Activated CD8-positive, alpha-beta memory T cell treated with anti-CD3 and anti-CD28 coated beads, Interleukin-2, amount 10 ng/mL, durations not matched to agents 7 days and 5 days (primary cell): ENCODE results near the gene HOXA2. TPM values are rescaled to one million over a fixed set of nuclear protein-coding genes. Genes with fewer than 3 reads are reported as not detected.

Experiments used
- ATAC-seq: fragments of 150-1000 bp; cut with Tn5 transposase; one replicate; pipeline ENCODE4 v1.10.0; 2021; ENCODE audit warnings: moderate library complexity
- CTCF ChIA-PET: fragments of 350-600 bp; sonication (Branson Sonifier 250); formaldehyde crosslinking; loops from one replicate; lab custom pipeline; 2021; ENCODE audit warnings: antibody characterized with exemption; lab: Charles Lee
- DNase-seq: peaks from one replicate; pipeline ENCODE4 v3.0.0-alpha.2; 2020
- H3K27ac Mint-ChIP-seq: one replicate; pipeline ENCODE4 v1.8.0; 2021; ENCODE audit warnings: mild to moderate bottlenecking, mixed read lengths
- H3K27me3 Mint-ChIP-seq: one replicate; pipeline ENCODE4 v1.8.0; 2021; ENCODE audit warnings: mixed read lengths
- H3K36me3 Mint-ChIP-seq: one replicate; pipeline ENCODE4 v1.8.0; 2021; ENCODE audit warnings: mild to moderate bottlenecking, mixed read lengths
- H3K4me1 Mint-ChIP-seq: one replicate; pipeline ENCODE4 v1.8.0; 2021; ENCODE audit warnings: mixed read lengths
- H3K4me3 Mint-ChIP-seq: one replicate; pipeline ENCODE4 v1.8.0; 2021; ENCODE audit warnings: mild to moderate bottlenecking, moderate library complexity, mixed read lengths
- H3K9me3 Mint-ChIP-seq: one replicate; pipeline ENCODE4 v1.8.0; 2022; ENCODE audit warnings: low read depth, mixed read lengths
- total RNA-seq, 2 experiments: library from RNA; stranded (reverse); gene quantifications; one replicate each; pipeline ENCODE4 v1.2.3, GENCODE V29; 2021

Gene HOXA2
- total RNA-seq, 2 experiments from 2014 or later = not detected

DNA sequence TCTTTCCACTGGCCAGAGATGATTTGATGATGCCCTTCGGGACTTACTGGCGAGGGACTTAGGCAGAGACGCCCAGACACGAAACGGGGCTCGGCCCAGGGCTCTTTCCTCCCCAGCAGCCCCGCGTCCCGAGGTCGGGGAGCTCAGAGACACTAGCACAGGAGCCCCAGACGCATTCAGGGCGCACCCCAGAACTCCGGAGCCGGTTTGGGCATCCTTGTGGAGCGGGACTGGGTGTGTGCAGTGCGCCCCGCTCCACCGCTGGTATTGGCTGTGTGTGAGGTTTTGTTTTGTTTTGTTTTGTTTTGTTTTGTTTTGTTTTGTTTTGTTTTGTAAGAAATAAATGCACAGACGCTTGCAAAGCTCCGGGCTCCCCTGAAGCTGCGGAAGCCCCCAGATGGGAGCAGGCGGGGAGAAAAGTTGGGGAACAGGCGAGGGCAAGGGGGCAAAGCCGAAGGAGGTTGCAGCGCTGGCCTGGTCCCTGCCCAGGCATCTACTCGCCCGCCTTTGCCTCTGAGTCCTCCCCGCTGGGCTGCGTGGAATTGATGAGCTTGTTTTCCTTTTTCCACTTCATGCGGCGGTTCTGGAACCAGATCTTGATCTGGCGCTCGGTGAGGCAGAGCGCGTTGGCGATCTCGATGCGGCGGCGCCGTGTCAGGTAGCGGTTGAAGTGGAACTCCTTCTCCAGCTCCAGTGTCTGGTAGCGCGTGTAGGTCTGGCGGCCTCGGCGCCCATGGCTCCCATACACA is 42.9 kb upstream of the HOXA2 start:
- H3K27me3 Mint-ChIP-seq = peaks cover 47% of the 10 kb centered on the region
- no peaks in the 10 kb centered on the region for H3K36me3 Mint-ChIP-seq
- CTCF ChIA-PET = interaction anchor here (1.0 kb wide), 1 partner anchor 16 kb away, joined by 3 read pairs; no protein-coding TSS in a partner anchor
- H3K4me3 Mint-ChIP-seq = no peak overlapping the region
- H3K9me3 Mint-ChIP-seq = no peaks in the 10 kb centered on the region
- ATAC-seq = no peak
- H3K27ac Mint-ChIP-seq = no peak overlapping the region
- peaks cover 3% of the 10 kb centered on the region for H3K4me1 Mint-ChIP-seq
- no peak for DNase-seq

DNA sequence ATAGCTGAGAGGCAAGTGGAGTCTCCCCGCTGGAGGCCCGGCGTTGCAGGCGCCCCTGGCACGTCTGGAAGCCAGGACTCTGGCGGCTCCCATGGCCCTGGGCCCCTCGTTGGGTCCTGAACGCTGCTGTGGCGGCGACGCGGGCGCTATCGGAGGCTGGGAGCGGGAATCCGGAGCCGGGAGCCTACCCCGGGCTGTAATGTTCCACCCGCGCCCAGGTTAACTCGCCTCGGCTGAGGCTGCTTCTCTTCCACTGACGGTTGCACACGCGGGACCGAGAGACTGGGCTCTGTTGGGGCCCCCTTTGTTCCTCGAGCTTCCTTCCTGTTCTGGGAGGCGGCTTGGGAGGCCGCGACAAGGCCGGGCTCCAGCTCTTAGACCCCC is 42.3 kb upstream of the HOXA2 start:
- no peak for ATAC-seq
- Mint-ChIP-seq H3K4me1 (peaks cover 3% of the 10 kb centered on the region), H3K27ac (no peak overlapping the region), H3K9me3 (no peaks in the 10 kb centered on the region), H3K36me3 (no peaks in the 10 kb centered on the region), H3K27me3 (peaks cover 43% of the 10 kb centered on the region), H3K4me3 (no peak overlapping the region)
- no peak for DNase-seq
- CTCF ChIA-PET = interaction anchor here (1.0 kb wide), 1 partner anchor 16 kb away, joined by 3 read pairs; no protein-coding TSS in a partner anchor

DNA sequence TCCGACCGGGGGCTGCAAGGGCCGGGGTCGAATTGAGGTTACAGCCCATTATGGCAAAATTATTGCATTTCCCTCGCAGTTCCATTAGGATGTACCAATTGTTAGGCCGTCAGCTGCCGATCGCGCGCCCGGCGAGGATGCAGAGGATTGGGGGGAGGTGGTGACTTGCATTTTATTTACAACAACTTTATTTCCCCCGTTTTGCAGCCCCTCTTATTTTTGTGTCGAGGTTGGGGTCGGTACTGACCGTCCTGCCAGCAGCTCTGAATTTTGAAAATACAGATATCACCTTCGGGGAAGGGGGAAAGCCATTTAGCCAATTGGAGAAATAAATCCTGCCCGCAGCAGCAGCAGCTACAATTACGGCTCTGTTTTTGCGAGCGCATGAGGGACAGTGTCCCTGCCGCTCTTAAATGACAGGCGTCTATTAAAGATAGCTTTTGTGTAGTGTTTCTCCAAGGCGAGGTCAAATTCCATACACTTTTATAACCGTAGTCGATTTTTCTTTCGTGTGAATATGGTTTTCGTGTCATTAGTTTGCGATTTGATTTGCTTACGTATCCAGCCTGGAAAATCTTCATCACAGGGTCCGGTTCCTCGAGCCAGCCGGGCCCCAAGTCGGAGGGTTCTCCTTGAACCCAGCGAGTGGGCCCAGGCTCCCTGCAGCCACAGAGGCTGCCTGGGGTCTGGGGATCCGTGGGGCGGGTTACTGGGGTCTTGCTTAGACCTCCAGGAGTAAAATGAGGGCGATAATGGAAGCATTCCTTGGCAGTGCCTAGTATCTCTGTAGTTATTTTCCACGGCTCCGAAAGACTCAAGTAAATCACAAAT is 41.7 kb upstream of the HOXA2 start:
- H3K27ac Mint-ChIP-seq = no peak overlapping the region
- H3K9me3 Mint-ChIP-seq = no peaks in the 10 kb centered on the region
- no peaks in the 10 kb centered on the region for H3K36me3 Mint-ChIP-seq
- H3K4me3 Mint-ChIP-seq = no peak overlapping the region
- H3K4me1 Mint-ChIP-seq = peaks cover 3% of the 10 kb centered on the region
- ATAC-seq (no peak), DNase-seq (no peak)
- peaks cover 37% of the 10 kb centered on the region for H3K27me3 Mint-ChIP-seq
- CTCF ChIA-PET = interaction anchor here (1.0 to 1.3 kb wide), 2 partner anchors 17 to 48 kb away, joined by 3 read pairs; no protein-coding TSS in a partner anchor

DNA sequence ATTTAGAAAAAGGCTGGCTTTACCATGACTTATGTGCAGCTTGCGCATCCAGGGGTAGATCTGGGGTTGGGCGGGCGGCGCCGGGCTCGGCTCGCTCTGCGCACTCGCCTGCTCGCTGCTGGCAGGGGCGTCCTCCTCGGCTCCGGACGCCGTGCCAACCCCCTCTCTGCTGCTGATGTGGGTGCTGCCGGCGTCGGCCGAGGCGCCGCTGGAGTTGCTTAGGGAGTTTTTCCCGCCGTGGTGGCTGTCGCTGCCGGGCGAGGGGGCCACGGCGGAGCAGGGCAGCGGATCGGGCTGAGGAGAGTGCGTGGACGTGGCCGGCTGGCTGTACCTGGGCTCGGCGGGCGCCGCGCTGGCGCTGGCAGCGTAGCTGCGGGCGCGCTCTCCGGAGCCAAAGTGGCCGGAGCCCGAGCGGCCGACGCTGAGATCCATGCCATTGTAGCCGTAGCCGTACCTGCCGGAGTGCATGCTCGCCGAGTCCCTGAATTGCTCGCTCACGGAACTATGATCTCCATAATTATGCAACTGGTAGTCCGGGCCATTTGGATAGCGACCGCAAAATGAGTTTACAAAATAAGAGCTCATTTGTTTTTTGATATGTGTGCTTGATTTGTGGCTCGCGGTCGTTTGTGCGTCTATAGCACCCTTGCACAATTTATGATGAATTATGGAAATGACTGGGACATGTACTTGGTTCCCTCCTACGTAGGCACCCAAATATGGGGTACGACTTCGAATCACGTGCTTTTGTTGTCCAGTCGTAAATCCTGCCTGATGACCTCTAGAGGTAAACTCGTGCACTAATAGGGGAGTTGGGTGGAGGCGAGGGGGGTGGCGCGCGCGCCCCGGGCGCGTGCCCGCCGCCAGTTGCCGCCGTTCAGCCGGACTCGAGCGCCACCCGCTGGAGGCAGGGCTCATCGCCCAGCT is 40.8 kb upstream of the HOXA2 start, which contains the start of gene HOXA5:
TSS of gene HOXA5 (minus strand) at position 659 of the 927 bp plus-strand sequence. CDS start at position 585, 74 bp downstream.
- peaks cover 35% of the 10 kb centered on the region for H3K27me3 Mint-ChIP-seq
- no peak within 1 kb of the TSS for H3K27ac Mint-ChIP-seq
- DNase-seq (no peak), ATAC-seq (no peak)
- peaks cover 3% of the 10 kb centered on the region for H3K4me1 Mint-ChIP-seq
- CTCF ChIA-PET = interaction anchor here (1.3 kb wide), 1 partner anchor 47 kb away, joined by 3 read pairs; no protein-coding TSS in a partner anchor
- H3K9me3 Mint-ChIP-seq = no peaks in the 10 kb centered on the region
- no peaks in the 10 kb centered on the region for H3K36me3 Mint-ChIP-seq
- no peak within 1 kb of the TSS for H3K4me3 Mint-ChIP-seq

DNA sequence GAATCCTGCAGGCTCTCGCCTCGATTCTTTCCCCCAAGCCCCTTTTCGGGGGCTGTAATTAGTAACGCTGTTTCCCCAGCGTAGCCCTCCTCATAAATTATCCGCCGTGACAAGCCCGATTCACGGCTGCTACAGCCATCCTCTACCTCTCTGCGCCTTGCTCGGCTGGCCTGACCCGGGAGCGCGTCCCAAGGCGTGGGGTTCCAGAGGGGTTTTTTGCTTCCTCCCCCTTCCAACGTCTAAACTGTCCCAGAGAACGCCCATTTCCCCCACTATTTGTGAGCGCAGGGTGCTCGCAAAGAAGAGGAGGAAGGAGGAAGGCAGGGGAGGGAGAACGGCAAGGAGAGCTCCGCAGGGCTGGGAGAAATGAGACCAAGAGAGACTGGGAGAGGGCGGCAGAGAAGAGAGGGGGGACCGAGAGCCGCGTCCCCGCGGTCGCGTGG is 40.1 kb upstream of the HOXA2 start:
- H3K27ac Mint-ChIP-seq = no peak overlapping the region
- no peak for DNase-seq
- peaks cover 36% of the 10 kb centered on the region for H3K27me3 Mint-ChIP-seq
- no peaks in the 10 kb centered on the region for H3K4me1 Mint-ChIP-seq
- no peaks in the 10 kb centered on the region for H3K36me3 Mint-ChIP-seq
- H3K4me3 Mint-ChIP-seq = no peak overlapping the region
- CTCF ChIA-PET = no interaction called here
- no peaks in the 10 kb centered on the region for H3K9me3 Mint-ChIP-seq
- ATAC-seq = no peak

DNA sequence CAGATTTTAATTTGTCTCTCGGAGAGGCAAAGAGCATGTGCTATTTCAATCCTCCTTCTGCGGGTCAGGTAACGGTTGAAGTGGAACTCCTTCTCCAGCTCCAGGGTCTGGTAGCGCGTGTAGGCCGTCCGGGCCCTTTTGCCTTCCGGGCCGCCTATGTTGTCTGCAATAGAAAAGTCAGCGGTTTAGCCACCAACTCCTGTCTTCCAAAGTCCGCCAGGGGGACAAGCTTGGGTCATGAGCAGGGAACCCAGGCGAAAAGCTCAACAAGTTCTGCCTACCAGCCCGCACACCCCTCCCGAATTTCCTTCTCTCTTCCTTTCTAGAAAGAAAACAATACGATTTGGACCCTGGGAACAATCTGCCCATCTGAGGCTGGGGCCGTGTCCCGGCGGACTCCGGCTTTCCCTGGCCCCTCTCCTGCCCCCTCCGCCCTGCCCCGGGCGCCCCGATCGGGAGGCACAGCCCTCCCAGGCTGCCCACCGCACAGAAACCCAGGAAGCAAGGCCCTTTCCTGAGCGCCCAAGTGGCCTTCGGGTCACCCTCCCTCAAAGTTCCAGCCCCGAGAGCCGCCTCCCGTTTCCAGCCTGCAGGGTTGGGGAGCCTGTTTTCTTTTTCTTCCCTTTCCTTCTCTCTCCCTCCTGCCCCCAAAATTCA is 39.6 kb upstream of the HOXA2 start:
- H3K9me3 Mint-ChIP-seq = no peaks in the 10 kb centered on the region
- no peak overlapping the region for H3K27ac Mint-ChIP-seq
- H3K4me3 Mint-ChIP-seq = no peak overlapping the region
- ATAC-seq (no peak), DNase-seq (no peak)
- CTCF ChIA-PET = interaction anchor here (0.7 to 1.3 kb wide), 2 partner anchors 10 to 19 kb away, joined by 3 read pairs; partner anchors contain the start of gene HOXA3
- peaks cover 36% of the 10 kb centered on the region for H3K27me3 Mint-ChIP-seq
- no peaks in the 10 kb centered on the region for H3K36me3 Mint-ChIP-seq
- H3K4me1 Mint-ChIP-seq = no peaks in the 10 kb centered on the region

DNA sequence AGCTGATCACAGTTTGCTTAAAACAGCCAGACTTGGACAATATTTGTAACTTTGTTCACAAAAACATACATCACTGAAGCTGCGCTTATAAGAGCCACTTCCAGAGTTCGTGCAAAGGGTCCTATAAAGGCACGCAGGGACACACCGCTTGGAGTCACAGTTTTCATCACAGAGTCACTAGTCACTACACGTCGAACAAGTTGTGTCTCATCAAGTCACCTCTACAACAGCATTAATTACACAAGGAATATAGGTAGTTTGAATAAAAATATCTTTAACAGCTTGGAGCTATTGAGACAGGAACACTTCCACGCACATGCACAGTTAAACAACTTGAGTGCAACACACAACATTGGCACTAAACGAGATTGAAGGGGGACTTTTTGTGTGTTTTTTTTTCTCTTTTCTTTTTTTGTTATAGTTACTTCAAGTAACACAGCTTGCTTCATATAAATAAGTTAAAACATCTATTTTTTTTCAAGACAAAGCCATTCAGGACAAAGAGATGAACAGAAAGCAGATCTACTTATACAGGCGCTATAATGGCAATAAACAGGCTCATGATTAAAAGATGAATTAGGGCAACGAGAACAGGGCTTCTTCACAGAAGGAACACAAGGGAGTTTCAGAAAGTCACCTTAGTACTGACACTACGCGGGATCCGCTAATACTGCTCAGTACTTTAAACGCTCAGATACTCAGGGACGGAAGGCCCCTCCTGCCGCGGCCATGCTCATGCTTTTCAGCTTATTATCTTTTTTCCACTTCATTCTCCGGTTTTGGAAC is 38.8 kb upstream of the HOXA2 start:
- CTCF ChIA-PET = interaction anchor here (0.7 to 1.3 kb wide), 2 partner anchors 11 to 20 kb away, joined by 3 read pairs; partner anchors contain the start of gene HOXA3
- DNase-seq (no peak), ATAC-seq (no peak)
- no peaks in the 10 kb centered on the region for H3K4me1 Mint-ChIP-seq
- H3K27ac Mint-ChIP-seq = no peak overlapping the region
- H3K27me3 Mint-ChIP-seq = peaks cover 36% of the 10 kb centered on the region
- no peaks in the 10 kb centered on the region for H3K9me3 Mint-ChIP-seq
- H3K36me3 Mint-ChIP-seq = no peaks in the 10 kb centered on the region
- no peak overlapping the region for H3K4me3 Mint-ChIP-seq

GRCh38 chr7:27140126-27140857 is 37.8 kb upstream of the HOXA2 start:
- CTCF ChIA-PET = interaction anchor here (1.3 kb wide), 1 partner anchor 21 kb away, joined by 3 read pairs; no protein-coding TSS in a partner anchor
- no peaks in the 10 kb centered on the region for H3K9me3 Mint-ChIP-seq
- ATAC-seq (no peak), DNase-seq (no peak)
- no peak overlapping the region for H3K4me3 Mint-ChIP-seq
- H3K36me3 Mint-ChIP-seq = no peaks in the 10 kb centered on the region
- no peak overlapping the region for H3K27ac Mint-ChIP-seq
- peaks cover 10% of the 10 kb centered on the region for H3K4me1 Mint-ChIP-seq
- H3K27me3 Mint-ChIP-seq = peaks cover 39% of the 10 kb centered on the region

DNA sequence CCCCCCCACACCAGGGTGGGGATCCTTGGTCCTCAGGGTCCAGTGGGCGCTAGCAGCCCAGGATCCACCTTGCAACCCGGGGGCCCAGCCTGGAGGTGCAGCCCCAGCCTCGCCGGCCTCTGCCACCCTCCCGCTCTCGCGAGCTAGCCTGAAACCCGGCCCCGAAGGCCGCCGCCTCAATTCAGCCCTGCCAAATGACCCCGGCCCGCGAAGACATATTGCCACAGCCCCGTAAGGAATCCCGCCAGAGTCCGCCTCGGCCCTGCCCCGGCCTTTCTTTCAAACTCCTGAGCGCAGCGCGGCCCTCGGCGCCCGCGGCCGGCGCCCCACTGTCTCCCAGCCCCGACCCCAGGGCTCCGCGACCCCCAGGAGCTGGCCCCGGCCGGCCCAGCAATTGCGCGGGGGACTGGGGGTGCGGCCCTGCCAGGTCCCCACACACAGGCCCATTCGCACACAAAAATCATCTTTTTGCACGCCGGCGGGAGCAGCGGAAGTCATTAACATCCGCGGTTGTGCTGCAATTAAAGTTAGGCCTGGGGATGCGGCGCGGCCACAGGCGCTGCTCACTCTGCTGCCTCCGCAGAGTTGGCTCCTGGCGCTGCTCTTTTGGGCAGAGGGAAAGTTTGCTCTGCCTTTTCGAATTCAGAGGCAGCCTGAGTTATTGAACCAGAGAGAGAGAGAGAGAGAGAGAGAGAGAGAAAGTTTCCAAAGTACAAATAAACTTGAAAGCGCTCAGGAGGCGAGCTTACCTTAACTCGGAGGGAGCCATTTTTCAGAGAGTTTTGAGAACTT is 37.0 kb upstream of the HOXA2 start:
- DNase-seq (no peak), ATAC-seq (no peak)
- peaks cover 17% of the 10 kb centered on the region for H3K4me1 Mint-ChIP-seq
- no peaks in the 10 kb centered on the region for H3K36me3 Mint-ChIP-seq
- no peaks in the 10 kb centered on the region for H3K9me3 Mint-ChIP-seq
- H3K4me3 Mint-ChIP-seq = no peak overlapping the region
- CTCF ChIA-PET = no interaction called here
- H3K27me3 Mint-ChIP-seq = peaks cover 45% of the 10 kb centered on the region
- no peak overlapping the region for H3K27ac Mint-ChIP-seq

- H3K9me3 Mint-ChIP-seq = no peaks in the 10 kb centered on the region
- ATAC-seq (no peak), DNase-seq (no peak)
- no peak overlapping the region for H3K27ac Mint-ChIP-seq
- no peak overlapping the region for H3K4me3 Mint-ChIP-seq
- no peaks in the 10 kb centered on the region for H3K36me3 Mint-ChIP-seq
- peaks cover 23% of the 10 kb centered on the region for H3K4me1 Mint-ChIP-seq
- CTCF ChIA-PET = no interaction called here
- H3K27me3 Mint-ChIP-seq = peaks cover 48% of the 10 kb centered on the region
These were observed 36.5 kb upstream of the HOXA2 start for GRCh38 chr7:27138985-27139333.

- Mint-ChIP-seq H3K27me3 (peaks cover 53% of the 10 kb centered on the region), H3K36me3 (no peaks in the 10 kb centered on the region), H3K9me3 (no peaks in the 10 kb centered on the region), H3K4me3 (no peak overlapping the region), H3K4me1 (peaks cover 27% of the 10 kb centered on the region), H3K27ac (no peak overlapping the region)
- CTCF ChIA-PET = no interaction called here
- no peak for ATAC-seq
- no peak for DNase-seq
These were observed 36.0 kb upstream of the HOXA2 start for GRCh38 chr7:27138472-27138871.
